DOHH2 (cell line): ENCODE results near the gene COL7A1.

Source experiments
- CTCF ChIP-seq: fragments of 200-600 bp; sonication (generic); IDR thresholded peaks from one replicate; pipeline ENCODE4 v1.5.1; 2014; ENCODE audit warnings: antibody characterized with exemption, mild to moderate bottlenecking, low read depth, low read length; ENCODE audit not compliant: poor library complexity, severe bottlenecking
- EZH2phosphoT487 ChIP-seq: fragments of 200-600 bp; sonication (generic); IDR thresholded peaks from 2 replicates; pipeline ENCODE4 v1.6.1; 2017; ENCODE audit warnings: borderline replicate concordance, mild to moderate bottlenecking, antibody characterized with exemption, low read length, moderate library complexity, mixed read lengths

- no peak for TF ChIP-seq CTCF
- no peak for TF ChIP-seq EZH2phosphoT487
Observed at GRCh38 chr3:48562367-48563095, 32.6 kb downstream of the COL7A1 start.
